GM21447 (cell line): ENCODE measurements around the gene CCR7.
"Not testable (repeated sequence)": the region's sequence is repeated elsewhere in the genome, so short reads cannot be mapped to it uniquely, and the experiment has no call there.

Experiments used
- ATAC-seq: cut with Tn5 transposase; IDR thresholded peaks from one replicate; pipeline ENCODE4 v1.9.1; 2021; ENCODE audit not compliant: unreplicated experiment

The CCR7 gene

DNA sequence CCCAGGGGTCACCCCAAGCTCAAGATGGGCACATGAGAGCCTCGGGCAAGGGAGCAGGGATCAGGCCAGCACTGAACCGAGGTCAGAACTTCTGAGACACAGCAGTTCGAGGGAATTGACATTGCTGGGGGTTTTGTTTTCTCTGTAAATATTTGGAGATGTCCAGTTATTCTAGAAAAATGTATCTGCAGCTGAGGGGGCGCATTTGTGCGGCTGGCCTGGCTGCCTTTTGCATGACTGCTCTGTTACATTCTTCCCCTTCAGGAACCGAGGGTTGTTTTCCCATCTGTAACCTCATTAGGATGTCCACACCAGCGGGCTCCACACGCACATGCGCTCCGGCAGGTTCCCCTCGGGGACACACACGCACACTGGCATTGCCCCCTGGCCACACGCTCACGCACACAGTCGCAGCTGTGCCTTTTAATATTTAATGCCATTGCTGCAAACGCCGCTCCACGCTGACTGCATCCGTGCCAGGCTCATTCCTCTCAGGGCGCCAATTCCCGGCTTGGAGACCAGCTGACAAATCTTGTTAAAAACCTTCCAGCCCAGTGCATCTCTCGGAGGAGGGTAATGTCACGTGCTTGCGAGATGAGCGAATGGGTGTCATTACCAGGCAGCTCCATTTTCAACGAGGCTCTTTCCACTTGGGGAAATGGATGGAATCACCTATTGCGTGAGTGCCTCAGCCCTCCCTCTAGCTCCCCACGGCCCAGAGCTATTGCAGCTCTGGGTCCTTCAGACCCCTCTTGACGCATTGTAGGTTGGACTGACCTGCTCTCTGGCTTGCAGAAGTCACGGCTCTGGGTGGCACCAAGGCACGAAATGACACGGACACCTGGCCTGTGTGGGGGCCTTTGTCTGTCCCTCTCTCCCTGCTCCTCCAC is 13.1 kb downstream of the CCR7 start:
- ATAC-seq: no peak

DNA sequence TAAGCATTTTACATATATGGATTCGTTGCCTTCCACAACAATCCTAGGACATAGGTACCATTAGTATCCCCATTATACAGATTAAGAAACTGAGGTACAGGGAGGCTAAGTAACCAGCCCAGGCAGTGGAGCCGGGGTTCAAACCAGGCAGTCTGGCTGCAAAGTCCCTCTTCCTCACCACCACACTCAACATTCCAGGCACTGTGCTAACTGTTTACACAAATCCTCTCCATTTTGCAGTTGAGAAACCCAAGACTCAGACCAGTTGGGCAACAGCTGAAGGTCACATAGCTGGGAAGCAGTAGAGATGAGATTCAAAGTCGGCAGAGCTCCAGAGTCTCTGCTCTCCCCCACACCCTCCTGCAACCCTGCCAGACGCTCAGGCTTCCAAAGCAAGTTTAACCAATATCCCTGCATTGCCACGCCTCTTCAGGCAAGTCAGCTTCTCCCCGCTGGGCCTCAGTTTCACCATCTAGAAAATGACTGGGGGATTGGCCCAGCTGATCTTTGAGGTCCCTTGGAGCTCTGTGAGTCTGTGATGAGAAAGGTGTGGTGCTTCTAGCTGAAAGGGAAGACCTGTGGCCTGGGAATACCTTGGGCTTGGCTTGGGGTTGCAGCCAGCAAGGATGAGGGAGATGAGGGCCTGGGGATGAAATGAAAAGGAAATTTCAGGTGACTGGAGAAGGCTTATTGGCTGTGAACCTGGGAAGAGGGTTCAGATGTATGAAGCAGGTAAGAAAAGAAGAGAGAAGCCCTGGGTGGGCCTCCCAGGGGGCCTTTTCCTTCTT is 14.0 kb downstream of the CCR7 start:
- ATAC-seq: no peak

DNA sequence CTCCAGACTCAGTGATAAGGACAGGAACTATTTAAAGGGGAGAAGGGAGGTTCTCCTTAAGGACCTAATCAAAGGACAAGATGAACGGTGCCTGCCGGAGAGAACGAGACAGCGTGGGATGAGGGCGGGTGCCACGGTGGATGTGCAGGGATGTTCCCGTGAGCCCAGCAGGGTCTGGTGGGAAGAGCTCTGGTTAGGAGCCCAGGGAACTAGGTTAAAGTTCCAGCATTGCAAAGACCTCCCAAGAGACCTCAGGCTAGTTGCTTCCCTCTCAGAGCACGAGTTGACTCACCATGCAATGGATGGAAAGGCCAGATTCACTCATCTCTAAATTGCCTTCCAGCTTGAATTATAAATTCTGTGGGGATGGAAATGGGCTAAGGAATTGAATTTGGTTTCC is 14.7 kb downstream of the CCR7 start:
- no peak for ATAC-seq

DNA sequence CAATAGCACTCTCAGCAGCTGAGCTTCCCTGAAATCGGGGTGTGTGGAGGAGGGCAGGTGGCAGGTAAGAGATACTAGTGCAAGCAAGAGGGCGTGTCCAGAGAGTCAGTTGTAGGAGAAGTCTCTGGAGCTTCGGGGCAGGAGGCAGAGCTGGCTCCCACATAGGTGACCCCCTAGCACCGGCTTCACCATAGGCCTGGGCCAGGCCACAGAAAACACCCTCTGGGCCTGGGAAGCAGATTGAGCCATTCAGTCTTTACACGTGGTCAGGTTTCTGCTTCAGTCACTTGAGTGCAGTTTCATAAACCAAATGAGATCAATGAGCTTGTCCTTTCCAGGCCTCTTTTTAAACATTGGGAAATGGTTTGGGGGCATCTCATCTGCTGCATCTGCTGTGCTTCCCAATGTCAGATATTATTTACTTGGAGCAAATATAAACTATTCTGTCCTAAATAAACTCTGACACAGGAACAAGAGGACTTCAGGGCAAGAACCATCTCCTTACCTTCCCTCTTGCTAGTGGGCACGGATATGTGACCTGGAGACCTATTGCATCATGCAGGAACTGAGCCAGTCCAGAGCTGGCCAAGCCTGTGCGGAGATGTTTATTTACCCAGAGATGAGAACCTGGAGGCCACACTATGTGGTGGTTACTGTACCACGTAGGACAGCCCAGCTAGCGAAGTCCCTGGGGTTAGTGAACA is 16.1 kb downstream of the CCR7 start:
- ATAC-seq: no peak

DNA sequence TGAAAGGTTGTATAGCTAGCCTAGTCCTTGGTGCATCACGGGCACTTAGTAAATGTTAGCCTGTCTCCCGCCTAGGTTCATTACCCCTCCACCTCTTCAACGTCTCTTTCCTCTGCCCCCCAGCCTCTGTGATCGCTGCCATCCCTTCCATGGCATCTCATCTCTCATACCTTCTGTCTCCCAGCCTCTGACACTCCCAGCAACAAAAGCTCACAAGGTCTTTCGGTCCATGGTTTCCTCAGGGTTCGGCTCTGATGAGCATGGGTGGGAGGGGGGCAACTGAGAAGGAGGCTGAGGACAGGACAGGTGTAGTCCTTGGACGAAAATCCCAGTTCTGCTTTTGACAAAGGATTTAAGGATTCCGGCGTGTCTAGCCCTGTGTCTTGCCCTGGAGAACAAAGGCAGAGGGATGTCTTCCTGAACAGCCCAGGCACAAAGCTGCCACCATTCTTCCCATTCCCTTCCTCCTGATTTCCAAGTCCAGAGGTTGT is 16.7 kb downstream of the CCR7 start:
- no peak for ATAC-seq

DNA sequence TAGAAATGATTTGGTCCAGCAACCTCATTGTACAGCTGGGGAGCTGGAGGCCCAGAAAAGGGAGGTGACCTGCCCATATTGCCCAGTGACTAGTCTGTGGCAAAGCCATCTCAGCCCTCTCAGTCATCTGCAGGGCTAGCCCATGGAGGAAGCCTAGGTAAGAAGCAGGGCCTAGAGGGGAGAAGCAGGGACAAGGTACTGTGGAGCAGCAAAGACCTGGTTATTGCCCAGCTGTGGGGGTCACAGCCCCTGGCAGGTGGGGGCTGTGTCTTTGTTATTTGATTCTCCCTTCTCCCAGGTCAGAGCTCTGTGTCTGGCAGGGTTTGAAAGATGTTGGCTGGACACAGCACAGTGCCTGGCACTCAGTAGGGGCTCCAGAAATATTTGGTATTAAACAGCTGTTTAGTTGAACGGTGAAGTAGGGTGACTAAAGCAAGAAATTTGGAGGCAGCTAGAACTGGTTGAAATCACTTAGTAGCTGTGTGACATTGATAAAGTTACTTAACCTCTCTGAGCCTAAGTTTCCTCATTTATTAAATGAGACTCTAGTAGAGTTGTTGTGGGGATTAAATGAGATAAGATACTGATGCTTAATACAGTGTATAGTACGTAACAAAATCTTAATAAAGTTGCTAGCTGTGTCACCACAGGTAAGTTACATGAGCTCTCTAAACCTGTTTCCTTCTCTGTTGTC is 17.3 kb downstream of the CCR7 start:
- ATAC-seq: no peak

DNA sequence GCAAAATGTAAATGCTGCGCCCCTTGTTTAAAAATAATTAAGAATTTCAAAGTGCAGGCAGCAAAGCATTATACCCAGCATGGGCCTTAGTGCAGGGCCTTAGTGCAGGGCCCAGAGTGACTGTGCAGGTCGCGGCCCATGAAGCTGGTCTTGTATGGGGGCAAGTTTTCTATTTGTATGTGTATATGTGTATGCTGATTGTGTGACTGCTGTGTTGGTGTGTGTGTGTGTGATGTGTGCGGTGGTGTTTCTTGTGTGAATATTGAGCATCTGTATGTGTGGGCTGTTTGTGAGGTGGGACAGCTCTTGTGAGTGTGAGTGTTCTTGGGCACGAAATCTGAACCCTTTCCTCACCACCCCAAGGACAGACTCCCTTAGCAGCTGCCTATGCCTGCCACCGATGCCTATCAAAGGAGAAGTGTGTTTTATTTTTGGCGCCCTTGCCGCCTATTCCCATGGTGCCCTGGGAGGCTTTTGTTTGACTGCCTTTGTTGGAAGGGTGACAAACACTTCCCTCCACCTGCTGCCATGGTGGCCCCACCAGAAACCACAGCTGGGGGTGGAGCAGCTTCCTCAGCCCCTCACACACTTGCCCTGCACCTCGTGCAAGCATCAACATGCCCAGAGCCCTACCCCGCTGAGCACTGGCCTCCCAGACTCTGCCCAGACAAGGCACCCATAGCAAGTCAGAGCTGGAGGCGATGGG is 18.0 kb downstream of the CCR7 start:
- ATAC-seq: no peak

DNA sequence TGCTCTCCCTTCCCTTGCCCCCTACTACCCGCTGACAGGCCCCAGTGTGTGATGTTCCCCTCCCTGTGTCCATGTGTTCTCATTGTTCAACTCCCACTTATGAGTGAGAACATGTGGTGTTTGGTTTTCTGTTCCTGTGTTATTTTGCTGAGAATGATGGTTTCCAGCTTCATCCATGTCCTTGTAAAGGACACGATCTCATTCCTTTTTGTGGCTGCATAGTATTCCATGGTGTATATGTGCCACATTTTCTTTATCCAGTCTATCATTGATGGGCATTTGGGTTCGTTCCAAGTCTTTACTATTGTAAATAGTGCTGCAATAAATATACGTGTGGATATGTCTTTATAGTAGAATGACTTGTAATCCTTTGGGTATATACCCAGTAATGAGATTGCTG is 18.8 kb downstream of the CCR7 start:
- not testable (repeated sequence) for ATAC-seq

DNA sequence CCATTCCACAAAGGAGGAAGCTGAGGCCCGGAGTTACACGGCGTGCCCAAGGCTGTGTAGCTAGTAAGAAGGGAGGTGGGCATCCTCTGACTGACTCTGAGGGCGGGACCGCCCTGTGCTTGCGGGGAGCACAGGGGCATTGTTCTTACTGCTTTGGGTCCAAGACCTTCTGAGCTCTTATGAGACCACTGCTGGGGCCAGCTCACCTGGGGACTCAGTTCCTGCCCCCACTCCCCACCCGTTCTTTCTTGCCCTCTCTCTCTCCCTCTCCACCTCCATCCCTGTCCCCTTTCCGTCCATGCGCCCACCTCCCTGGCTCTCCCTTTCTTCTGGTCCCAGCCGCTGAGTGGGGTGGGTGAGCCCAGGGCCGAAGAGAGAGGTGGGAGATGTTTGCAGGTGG is 19.6 kb downstream of the CCR7 start:
- no peak for ATAC-seq

DNA sequence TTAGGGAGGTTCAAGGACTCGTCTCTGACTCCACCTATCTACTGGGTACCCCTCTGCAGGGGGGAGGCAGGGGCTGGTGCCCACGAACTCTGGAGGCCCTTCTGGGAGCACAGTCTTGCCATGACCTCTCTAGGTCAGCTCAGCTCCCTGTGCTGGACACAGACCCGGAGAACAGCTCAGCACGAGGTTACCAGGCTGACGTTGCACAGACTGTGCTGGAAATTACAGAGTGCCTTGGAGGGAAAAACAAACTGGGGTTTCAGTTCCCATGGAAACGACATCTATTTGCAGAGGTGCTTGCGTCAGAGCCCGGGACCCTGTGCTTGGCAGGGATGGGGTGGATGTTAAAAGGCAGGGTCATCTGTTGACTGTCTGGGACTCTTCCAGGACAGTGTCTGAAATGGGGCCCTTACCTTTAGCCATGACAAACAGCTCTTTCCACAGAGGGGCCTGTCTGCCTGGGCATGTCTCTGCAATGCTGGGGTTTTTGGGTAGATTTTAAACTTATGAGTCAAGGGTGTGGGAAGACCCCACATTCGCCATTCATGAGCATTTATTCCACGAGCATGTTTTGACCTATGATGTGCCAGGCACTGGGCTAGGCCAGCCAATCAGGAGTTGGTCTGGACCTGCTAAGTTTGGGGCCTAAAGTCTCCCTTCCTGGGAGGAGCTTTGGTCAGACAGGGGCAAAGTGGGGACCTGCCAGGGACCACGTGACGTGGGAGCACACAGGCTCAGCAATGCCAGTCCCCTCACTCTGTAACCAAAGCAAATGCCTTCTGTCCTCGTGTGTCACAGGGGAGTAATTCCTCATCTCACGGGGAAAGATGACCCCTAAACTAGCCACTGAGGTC is 22.5 kb downstream of the CCR7 start:
- ATAC-seq: no peak

DNA sequence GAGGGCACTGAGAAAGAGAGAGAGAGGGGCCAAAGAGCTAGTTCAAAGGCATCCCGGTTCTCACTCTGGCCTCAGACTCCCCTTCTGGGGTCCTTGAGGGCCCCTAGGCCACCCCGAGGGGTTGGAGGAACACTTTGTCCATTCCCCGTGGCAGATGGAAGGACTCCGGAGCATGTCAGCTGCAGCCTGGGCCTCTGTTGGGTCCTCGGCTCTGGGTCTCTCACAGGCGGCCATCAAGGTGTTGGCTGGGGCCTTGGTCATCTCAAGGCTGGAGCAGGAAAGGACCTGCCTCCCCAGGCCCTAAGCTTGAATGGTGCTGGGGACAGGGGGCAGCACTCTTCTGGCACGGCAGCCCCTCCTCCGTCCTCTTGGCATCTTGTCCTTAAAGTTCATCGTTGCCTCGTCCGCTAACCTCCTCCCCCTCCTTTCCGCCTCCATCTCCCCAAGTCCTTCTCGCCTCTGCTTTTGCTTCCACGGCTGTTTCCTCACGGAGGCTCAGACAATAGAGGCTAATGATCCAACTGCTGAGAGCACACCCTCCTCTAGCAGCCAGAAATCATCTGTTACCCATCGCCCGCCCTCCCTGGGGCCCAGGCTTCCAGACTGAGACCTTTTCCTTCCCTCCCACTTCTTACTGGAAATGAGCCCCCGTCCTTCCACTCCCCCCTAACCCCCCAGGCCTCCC is 23.3 kb downstream of the CCR7 start:
- no peak for ATAC-seq

DNA sequence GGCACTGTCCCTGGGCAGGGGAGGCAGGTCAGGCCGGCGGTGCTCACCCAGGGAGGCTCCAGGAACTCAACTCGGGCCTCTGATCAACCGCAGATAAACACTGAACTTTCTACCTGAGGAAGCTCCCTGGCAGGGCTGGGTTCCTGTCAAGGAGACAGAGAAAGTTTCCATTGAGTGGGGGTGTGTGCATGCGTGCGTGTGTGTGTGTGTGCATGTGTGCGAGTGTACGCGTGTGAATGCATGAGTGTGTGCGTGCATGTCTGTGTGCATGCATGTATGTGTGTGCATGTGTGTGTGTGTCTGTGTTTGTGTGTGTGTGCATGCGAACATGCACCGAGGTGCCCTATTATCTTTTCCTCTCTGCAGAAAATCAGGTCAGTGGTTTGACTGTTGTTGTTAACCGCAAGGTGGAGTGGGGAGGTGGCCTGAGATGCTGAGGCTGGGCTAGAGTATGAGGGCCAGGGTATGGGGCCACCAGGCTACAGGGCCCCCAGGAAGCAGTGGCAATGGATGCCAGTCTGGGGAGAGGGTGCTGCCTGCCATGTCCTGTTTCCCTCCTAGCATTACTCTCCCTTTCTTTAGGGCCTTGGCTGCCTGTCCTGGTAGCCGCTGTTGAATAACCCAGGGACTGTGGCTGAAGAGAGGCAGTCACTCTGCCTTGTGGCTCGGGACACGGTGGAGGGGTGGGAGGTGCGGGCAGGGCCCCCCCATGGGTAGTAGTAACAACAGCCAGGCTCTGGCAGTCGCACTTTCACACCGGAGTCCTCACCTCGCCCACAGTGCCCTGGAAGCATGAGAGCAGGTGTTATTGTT is 24.0 kb downstream of the CCR7 start:
- no peak for ATAC-seq

DNA sequence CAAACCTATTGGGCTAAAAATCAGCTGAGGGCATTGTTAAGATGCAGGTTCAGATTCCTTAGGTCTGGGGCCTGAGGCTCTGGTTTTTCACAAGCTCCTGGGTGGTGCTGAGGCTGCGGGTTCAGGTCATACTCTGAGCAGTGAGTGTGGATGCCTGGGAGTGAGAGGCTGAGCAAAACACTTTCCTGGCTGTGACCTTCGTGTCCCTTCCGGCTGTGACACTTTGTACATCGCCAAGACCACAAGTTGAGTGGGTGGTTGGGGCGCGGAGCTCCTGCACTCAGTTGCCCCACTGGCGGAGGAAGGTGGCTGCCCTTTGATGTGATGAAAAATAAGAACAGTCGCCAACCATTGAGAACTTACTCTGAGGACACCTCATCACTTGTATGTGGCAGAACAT is 24.8 kb downstream of the CCR7 start:
- no peak for ATAC-seq

DNA sequence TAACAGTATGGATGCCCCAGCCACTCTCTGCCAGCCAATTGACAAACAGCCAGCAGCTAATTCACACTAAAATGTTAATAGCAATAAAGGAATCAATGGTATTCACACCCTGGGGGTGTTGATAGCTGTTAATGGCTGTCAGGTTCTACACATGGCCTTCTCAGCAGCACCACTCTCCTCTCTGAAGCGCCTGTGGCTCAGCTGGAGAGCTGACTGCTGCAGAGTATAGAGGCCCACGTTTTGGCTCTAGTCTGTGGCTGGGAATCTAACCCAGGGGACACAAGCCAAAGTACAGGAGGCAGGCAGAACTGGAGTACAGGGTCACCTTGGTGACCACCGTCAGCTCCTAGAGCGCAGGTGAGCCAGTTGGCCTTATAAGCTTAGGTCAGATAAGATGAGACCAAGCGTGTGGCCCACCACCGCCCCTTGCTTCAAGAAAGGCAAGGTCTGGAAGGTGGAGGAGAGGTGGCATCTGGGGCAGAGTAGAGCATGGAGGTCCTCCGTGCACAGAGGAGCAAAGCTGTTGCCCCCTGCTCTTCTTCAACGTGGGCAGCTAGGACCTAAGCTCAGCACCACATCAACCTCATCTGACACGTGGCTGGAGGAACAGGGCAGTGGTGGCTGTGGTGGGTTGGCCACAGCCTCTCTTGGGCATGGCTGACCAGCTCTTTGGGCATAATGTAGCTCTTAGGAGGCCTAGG is 25.4 kb downstream of the CCR7 start:
- no peak for ATAC-seq

DNA sequence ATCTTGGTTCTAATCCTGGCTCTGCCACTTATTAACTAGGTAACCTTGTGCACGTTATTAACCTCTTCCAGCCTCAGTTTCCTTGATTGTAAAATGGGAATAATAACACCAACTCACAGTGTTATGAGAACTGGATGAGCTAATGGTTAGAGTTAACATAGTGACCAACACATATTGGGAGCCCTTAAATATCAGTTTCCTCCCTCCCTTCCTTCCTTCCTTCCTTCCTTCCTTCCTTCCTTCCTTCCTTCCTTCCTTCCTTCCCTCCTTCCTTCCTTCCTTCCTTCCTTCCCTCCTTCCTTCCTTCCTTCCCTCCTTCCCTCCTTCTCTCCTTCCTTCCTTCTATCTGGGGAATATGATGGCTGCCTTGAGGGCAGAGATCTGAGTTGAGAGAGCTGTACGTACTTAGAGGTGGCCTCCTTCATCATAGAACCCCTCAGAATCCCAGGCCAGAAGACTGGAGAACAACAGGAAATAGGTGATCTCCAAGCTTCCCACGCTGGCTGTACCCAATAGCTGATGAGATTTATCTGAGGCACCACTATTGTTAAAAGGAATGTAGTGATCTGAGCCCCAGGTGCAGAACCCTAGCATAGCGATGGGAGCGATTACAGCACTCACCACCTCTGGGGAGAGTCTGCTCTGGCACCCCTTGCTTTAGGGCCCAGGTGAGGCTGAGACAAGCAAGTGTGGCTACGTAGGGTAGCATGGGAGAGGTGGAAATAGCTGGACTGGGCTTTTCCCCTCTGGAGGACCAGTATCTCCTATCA is 26.2 kb downstream of the CCR7 start:
- ATAC-seq: no peak
